Measurements from ENCODE around the gene OSBPL8. TPM values are rescaled to one million over a fixed set of nuclear protein-coding genes. Genes with fewer than 3 reads are reported as not detected.

The OSBPL8 gene
- total RNA-seq, 1 donor from 2014 or later = 77.5 TPM

GRCh38 chr12:76471579-76471978 lies 88.0 kb downstream of the OSBPL8 start:
- DNase-seq (ENCODE audit: low read depth) = no peak

DNA sequence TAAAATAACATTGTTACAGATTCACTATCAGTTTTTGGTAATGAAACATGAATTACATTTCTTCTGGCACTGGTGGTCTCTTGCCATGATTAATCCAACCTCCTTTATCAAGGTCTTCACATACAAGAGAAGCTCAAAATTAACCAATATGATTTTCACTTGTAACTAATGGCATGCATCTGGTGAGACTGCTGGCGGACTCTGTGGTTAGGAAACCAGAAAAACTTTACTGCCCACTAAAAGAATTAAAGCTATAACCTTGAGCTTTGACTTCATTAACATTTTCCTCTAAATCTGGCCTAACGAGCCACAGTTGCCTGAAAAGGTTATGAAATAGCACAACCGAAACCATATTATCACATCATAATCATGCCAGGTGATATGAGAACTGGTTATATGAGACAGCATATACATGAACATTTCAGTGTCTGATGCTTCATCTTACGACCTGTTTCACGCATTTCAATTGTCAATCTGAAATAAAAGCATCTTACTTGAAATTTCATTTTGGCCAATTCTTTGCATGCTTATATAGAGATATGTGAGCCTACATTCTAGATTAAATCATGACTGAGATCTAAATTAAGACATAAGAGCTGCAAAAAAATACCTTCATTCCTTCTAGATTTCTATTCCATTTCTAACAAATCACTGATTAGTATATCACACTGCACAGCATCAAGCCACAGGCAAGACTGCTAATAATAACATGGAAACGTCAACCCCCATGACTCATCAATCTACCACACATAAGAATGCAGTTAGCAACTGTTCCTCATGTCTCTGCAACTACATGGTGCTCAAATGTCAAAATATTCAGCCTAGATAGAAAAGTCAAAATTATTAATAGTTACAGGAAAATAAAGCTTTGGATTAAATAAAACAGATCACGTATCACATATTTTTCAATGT lies 89.3 kb downstream of the OSBPL8 start:
- Histone ChIP-seq H3K4me3 (ENCODE audit: low read depth, low read length) (no peak overlapping the region), H3K27me3 (ENCODE audit: control insufficient read depth, insufficient read depth, low read length) (no peaks in the 10 kb centered on the region), H3K36me3 (ENCODE audit: control insufficient read depth, insufficient read depth, low read length) (no peaks in the 10 kb centered on the region)
- TF ChIP-seq CTCF (IDR thresholded peaks at IDR 0.05; ENCODE audit: insufficient read depth, low read length, poor library complexity, severe bottlenecking) = no peak
- DNase-seq (ENCODE audit: low read depth) = peak; percentile 74

More at GRCh38 chr12:76471579-76471978, 88.0 kb downstream of the OSBPL8 start:
- no peak for TF ChIP-seq CTCF (IDR thresholded peaks at IDR 0.05; ENCODE audit: insufficient read depth, low read length, poor library complexity, severe bottlenecking)
- H3K36me3 ChIP-seq (ENCODE audit: control insufficient read depth, insufficient read depth, low read length) = no peaks in the 10 kb centered on the region
- H3K4me3 ChIP-seq (ENCODE audit: low read depth, low read length) = no peak overlapping the region
- no peaks in the 10 kb centered on the region for H3K27me3 ChIP-seq (ENCODE audit: control insufficient read depth, insufficient read depth, low read length)

DNA sequence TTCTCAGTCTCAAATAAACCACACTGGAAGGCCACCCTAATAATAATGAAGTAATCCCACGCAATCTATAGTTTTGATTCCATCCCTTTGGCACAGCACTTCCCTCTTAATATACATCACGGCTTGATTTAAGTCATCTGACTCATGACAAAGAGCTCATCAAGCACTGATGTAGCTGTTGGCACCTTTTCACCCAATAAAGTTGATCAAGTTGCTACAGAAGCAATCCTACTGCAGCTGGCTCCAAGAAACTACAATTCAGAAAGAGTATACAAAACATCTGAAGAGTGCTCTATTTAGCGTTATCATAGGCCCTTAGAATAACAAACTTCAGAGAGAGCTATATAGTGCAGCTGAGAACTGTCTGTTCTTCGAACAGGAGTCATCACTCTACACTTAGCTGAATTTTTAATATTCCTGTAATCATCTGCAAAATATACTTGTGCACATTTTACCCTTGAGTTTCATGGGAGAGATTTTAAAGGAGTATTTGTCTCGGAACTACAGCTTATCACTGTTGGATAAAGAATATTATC lies 94.9 kb downstream of the OSBPL8 start:
- TF ChIP-seq CTCF (IDR thresholded peaks at IDR 0.05; ENCODE audit: insufficient read depth, low read length, poor library complexity, severe bottlenecking) = no peak
- DNase-seq (ENCODE audit: low read depth) = no peak
- H3K4me3 ChIP-seq (ENCODE audit: low read depth, low read length) = no peak overlapping the region
- H3K36me3 ChIP-seq (ENCODE audit: control insufficient read depth, insufficient read depth, low read length) = no peaks in the 10 kb centered on the region
- H3K27me3 ChIP-seq (ENCODE audit: control insufficient read depth, insufficient read depth, low read length) = no peaks in the 10 kb centered on the region

DNA sequence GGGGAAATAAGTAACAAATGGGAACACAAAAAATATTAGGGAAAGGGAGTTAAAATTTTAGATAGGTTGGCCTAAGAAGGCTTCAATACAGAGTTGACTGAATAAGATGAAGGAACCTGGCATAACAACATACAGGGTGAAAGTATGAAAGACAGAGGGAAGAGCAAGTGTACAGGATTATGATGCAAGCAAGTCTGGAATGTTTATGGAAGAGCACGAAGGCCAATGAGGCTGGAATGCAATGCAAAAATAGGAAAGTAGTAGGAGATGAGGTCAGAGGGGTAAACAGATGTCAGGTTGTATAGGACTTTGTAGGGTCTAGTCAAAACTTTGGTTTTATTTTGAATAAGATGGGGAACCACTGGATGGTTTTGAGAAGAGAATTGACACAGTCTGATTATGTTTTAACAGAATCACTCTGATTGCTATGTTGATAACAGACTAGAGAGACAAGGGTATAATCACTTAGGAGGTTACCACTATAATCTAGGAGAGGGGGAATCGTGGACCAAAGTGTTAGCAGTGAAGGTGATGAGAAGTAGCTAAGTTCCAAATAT lies 96.8 kb downstream of the OSBPL8 start:
- TF ChIP-seq CTCF (IDR thresholded peaks at IDR 0.05; ENCODE audit: insufficient read depth, low read length, poor library complexity, severe bottlenecking) = no peak
- Histone ChIP-seq H3K27me3 (ENCODE audit: control insufficient read depth, insufficient read depth, low read length) (no peaks in the 10 kb centered on the region), H3K36me3 (ENCODE audit: control insufficient read depth, insufficient read depth, low read length) (no peaks in the 10 kb centered on the region), H3K4me3 (ENCODE audit: low read depth, low read length) (no peak overlapping the region)
- no peak for DNase-seq (ENCODE audit: low read depth)

GRCh38 chr12:76460807-76461206 lies 98.8 kb downstream of the OSBPL8 start:
- Histone ChIP-seq H3K36me3 (ENCODE audit: control insufficient read depth, insufficient read depth, low read length) (no peaks in the 10 kb centered on the region), H3K4me3 (ENCODE audit: low read depth, low read length) (no peak overlapping the region), H3K27me3 (ENCODE audit: control insufficient read depth, insufficient read depth, low read length) (no peaks in the 10 kb centered on the region)
- no peak for DNase-seq (ENCODE audit: low read depth)
- no peak for TF ChIP-seq CTCF (IDR thresholded peaks at IDR 0.05; ENCODE audit: insufficient read depth, low read length, poor library complexity, severe bottlenecking)

Measured in kidney epithelial cell (primary cell).